Germinal center (tissue), 1 donor: ENCODE measurements around the gene PRSS36.
"Not testable (repeated sequence)": the region's sequence is repeated elsewhere in the genome, so short reads cannot be mapped to it uniquely, and the experiment has no call there.

Experiments
- DNase-seq: peaks from one replicate; pipeline ENCODE4 v3.0.0; 2012; ENCODE audit warnings: mixed read lengths, low spot score

Gene PRSS36

DNA sequence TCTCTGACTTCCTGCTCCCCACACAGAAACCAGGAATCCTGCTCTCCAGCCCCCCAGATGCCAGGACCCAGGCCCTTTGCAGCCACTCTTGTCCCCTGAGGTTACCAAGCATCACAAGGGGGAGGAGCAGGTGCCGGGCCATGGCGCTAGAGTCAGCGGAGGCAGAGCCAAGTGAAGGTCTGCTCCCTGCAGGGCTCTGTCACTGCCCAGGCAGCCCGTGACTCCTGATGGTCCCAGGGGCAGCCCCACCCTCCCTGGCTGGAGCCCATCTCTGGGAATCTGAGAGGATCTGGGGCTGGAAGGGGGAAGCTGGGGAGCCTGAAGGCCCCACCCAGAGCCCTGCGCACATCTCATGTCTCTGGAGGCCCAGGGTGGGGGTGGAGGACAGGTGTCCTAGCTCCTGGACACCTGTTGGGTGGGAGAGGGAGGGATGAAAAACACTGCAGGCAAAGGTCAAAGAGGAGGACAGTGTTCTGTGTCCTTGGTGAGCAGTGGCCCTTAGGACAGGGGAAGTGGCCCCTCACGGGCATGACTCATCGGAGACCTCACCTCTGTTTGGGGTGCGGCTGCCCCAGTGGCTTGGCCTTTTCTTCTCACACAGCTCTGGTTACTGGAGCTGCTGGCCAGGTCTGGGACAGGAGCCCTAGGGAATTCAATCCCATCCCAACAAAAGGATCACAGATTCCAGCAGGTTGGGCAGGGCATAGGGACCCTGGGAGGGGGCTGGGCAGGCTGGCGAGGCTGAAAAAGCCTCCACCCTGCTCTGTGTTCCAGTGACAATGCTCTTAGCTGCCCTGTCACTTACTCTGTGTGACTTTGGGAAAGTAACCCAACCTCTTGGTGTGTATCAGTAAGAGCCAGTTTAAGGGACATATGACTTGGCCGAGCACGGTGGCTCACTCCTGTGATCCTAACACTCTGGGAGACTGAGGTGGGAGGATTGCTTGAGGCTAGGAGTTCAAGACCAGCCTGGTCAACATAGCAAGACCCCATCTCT is at the start of gene PRSS36:
Gene PRSS36 (minus strand): TSS at position 173 of the 997 bp plus-strand sequence. CDS start 31 bp downstream, at position 142.
- DNase-seq: peak; percentile 0

DNA sequence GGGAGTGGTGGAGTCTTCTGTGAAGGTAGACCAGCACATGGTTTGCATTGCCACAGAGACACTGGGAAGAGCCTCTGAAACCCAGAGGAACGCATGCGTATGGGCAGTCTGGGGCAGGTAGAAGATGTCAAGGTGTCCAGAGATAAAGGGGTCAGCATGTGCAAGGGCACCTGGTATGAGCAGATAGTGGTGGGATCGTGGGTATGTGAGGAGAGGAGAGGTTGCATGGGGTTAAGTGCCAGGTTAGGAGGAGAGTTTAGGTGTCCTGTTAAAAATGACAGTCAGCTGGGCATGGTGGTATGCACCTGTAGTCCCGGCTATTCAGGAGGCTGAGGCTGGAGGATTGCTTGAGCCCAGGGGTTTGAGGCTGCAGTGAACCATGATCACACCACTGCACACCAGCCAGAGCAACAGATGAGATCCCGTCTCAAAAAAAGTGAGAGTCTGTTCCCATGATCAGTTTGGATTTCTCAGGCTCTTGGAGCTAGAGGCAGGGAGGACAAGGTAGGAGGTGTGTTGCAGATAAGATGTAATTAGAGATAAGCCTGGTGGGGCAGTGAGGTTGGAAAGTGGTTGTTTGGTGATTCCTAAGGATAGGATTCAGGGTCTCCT is 49.7 kb upstream of the PRSS36 start:
- DNase-seq: no peak

DNA sequence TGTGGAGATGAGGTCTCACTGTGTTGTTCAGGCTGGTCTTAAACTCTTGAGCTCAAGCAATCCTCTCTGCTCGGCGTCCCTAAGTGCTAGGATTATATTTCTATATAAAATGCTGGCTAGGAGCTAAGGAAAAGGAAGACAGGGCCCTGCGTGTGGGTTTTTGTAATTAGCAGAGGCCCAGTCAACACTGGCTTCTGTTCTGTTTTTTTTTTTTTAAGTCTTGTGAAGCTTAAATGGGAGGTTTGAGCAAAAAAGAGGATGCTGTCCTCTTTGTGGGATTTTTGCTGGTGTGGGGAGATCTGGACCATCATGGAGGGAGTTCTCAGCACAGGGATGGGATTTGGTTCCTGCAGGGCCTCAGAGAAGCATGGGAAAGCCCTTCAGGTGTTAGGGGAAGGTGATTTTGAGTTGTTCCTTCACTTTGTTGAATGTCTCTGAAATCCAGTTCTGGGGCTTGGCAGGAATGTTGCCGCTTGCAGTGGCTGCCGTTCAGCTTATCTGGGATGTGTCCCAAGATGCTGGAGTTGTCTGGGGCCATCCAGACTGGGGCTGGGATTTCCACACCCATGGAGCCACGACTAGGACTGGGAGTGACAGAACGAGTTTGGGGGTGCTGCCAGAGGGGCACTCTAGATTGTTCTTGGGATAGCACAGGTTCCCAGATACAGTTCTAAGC is 48.5 kb upstream of the PRSS36 start:
- no peak for DNase-seq

DNA sequence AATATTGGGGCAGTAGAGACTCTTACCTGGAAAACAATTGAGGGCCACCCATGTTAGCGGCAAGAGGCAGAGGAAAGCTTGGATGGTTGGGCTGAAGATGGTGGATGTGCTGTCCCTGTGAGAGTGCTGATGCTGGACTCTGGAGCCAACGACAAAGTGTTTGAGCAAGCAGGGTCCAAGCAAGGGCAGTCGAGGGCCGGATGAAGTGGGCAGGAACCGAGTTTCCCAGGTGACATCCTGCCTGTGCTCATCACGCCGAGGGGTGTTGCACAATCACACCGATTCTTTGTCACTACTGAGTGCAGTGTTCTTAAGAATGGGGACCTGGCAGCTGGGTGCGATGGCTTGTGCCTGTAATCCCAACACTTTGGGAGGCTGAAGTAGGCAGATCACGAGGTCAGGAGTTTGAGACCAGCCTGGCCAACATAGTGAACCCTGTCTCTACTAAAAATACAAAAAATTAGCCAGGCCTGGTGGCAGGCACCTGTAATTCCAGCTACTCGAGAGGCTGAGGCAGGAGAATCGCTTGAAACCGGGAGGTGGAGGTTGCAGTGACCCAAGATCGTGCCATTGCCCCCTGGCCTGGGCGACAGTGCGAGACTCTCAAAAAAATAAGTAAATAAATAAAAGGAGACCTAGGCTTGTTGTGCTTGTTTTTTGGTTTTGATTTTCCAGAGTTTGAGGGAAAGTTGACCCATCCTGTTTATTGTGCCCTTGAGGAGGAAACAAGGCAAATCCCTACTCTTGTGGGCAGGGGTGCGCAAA is 46.6 kb upstream of the PRSS36 start:
- no peak for DNase-seq

DNA sequence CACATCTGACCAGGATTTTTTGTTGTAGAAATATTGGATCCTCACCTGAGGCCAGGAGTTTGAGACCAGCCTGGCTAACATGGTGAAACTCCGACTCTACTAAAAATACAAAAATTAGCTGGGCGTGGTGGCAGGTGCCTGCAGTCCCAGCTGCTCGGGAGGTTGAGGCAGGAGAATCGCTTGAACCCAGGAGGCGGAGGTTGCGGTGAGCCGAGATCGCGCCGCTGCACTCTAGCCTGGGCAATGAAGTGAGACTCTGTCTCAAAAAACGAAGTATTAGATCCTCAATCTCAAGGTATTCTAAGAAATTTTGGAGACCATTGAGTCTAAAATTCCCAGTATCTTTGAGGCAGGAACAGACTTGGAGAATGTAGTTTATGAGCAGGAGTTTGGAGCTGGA is 46.0 kb upstream of the PRSS36 start:
- not testable (repeated sequence) for DNase-seq

DNA sequence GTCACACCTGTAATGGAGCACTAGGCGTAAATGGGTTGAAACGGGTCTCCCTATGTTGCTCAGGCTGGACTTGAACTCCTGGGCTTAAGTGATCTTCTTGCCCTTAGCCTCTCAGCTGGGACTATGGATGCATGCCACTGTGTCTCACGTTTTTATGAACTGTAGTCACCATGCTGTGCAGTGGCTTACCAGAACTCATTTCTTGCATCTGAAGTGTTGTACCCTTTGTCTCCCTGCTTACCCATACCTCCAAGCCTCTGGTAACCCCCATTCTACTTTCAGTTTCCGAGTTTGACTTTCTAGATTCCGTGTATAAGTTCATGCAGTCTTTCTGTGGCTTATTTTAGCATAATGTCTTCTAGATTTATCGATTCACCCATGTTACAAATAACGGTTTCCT is 45.0 kb upstream of the PRSS36 start:
- no peak for DNase-seq

DNA sequence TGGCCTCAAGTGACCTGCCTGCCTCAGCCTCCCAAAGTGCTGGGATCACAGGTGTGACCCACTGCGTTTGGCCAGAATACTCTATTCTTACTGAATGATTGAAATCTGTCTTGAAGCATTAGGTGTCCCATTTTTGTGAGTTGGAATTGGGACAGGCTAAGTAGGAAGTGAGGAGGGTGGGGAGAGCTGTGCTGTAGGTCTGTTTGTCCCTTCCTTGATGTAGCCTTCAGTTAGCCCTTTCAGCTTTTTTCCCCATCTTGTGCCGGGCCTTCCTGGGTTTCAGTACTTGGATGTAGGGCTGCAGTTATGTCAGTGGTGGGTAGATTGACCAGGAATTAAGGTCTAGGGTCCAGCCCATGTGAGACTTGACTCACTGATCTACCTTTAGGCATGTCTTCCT is 44.0 kb upstream of the PRSS36 start:
- no peak for DNase-seq

DNA sequence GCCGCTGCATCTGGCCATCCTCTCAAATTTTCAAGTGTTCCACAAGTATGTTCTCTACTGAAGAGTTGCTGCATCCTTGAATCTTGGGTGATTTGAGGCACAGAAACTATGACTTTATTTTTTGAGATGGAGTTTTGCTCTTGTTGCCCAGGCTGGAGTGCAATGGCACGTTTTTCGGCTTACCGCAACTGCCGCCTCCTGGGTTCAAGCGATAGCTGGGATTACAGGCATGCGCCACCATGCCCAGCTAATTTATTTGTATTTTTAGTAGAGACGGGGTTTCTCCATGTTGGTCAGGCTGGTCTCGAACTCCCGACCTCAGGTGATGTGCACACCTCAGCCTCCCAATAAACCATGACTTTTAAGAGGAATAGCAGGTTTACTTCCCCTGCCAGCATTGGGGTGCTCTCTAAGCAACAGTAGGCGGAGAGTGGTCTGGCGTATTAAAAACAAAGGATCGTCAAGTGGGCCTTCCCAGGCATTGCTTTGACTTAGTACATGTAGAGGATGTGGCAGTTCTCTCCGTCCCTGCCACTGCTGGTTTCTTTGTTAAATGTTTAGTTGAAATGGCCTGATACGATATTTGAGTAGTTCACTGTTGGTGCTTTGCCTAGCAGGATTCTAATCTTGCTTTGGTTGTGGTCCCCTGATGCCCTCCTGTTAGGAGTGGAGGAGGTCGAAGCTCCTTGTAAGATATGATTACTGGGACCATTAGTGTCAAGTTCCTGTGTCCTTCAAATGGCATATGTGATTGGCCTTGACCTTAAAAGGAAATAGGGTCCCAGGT is 43.2 kb upstream of the PRSS36 start:
- no peak for DNase-seq

DNA sequence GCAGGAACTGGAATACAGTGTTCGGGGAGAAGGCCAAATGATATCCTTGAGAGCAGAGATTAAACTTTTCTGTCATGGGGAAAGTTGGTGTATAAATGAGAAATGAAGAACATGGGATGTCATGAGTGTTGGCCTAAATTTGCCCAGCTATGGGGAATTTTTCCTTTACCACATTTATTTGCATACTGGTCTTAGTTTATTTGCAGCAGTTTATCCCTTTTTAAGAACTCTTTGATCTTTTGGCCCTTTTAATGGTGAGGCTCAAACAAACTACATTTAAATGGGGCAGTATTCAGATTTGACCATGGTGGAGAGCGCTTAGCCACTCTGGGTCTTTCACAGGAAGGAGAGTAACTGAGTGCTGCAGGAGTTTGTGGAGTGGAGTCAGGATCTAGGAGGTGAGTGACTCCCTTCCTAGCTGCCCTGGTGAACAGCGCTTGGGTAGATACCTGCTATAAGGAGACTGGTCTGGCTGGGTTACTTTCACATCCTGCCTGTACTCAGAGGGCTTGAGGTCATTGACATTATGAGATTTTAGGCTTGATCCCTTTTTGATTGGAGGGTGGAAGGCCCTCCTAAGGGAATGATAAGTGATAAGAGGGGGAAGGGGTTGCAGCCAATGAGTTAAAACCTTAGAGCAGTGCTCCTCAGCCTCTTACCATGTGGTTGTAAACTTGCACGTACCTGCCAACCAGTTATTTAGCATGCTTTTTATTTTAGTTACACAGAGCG is 42.0 kb upstream of the PRSS36 start:
- DNase-seq: no peak

DNA sequence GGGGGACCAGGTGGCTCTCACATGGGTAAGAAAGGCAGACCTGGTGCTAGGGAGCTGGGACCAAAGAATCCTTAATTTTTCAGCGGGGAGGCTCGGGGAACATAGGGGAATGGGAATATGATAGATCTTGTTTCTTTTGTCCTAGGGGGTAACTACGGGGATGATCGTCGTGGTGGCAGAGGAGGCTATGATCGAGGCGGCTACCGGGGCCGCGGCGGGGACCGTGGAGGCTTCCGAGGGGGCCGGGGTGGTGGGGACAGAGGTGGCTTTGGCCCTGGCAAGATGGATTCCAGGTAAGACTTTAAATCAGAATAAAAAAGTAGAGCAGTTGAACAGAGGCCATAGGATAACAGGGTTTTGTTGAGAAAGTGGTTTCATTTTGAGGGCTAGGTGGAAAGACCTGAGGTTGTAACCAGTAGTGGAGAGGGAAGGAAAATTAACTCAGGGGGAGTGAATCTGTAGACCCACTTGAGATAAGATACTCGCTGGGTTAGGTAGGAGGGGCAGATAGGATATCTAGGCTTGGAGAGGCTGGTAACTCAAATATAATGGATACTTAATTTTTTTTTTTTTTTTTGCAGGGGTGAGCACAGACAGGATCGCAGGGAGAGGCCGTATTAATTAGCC is 41.1 kb upstream of the PRSS36 start:
- DNase-seq: no peak

DNA sequence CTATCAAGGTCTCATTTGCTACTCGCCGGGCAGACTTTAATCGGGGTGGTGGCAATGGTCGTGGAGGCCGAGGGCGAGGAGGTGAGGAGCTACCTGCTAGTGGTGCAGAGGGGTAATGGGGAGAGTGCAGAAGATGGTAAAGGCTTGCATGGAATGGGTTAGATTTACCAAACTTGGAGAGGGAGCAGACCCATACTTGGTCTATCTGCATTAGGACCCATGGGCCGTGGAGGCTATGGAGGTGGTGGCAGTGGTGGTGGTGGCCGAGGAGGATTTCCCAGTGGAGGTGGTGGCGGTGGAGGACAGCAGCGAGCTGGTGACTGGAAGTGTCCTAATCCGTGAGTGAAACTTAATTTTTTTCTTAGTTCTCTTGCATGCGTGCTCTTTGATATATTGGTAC is 40.2 kb upstream of the PRSS36 start:
- no peak for DNase-seq

DNA sequence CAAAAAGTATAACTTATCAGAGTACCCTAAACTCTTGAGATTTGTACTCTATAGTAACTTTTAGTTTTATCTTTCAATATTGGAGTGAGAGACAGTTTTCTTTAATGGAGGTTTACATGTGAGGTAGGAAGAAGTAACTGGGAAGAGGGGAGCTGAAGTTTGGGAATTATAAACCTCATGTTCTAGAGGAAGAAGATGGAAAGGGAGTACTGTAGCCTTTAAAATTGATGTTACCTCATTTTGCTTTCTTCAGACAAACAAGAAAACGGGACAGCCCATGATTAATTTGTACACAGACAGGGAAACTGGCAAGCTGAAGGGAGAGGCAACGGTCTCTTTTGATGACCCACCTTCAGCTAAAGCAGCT is 39.5 kb upstream of the PRSS36 start:
- no peak for DNase-seq

DNA sequence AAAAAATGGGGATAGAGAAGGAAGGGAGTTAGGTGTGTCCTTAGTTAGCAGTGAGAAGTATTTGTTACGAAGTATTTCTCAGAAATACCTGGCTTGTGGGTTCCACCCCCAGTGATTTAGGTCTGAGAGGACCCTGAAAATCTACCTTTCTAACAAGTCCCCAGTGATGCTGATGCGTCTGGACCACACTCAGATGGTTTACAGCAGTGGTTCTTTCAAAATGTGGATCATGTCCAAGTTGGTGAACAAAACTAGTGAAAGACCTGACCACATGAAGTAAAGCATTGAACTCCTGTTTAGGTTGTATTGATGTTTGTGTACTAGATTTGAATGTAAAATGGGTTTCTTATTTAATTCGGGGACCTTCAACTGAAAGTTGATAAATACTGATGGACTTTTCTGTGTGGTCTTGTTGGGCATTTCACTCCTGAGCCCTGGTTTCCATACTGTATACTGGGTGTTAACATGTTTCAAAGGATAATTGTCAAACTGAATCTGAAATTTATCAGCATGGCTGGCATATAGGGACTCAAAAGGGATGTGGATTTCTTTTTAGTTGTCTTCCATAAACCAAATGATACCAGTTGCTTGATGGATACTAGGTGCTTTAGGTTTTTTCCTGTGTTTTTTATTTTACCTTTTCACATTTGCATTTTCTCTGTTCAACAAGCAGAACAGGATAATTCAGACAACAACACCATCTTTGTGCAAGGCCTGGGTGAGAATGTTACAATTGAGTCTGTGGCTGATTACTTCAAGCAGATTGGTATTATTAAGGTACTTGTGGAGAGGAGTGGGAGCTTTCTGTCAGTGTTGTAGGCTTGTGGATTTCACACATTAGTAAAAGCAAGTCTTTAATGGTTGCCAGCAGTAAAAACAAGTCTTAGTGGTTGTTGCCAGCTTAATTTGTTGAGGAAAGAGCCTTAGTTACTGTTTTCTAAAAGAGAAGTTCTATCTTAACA is 38.9 kb upstream of the PRSS36 start:
- DNase-seq: no peak

DNA sequence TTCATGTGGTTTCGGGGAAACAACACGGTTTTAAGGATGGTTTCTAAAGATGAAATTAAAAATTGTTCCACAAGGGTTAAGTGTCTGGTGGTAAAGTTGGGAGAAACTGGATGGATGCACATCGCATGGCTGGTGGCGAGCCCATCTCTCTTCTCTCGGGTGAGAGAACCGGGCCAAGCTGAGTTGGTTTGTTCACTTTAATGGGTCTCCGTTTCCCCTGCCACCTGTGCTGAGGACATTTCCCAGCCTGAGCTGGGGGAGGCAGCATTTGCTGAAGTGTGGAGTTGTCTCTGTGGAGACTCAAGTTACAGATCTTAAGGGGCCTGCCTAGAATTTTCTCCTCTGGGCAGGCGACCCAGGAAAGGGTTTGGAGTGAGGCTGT is 37.9 kb upstream of the PRSS36 start:
- no peak for DNase-seq

DNA sequence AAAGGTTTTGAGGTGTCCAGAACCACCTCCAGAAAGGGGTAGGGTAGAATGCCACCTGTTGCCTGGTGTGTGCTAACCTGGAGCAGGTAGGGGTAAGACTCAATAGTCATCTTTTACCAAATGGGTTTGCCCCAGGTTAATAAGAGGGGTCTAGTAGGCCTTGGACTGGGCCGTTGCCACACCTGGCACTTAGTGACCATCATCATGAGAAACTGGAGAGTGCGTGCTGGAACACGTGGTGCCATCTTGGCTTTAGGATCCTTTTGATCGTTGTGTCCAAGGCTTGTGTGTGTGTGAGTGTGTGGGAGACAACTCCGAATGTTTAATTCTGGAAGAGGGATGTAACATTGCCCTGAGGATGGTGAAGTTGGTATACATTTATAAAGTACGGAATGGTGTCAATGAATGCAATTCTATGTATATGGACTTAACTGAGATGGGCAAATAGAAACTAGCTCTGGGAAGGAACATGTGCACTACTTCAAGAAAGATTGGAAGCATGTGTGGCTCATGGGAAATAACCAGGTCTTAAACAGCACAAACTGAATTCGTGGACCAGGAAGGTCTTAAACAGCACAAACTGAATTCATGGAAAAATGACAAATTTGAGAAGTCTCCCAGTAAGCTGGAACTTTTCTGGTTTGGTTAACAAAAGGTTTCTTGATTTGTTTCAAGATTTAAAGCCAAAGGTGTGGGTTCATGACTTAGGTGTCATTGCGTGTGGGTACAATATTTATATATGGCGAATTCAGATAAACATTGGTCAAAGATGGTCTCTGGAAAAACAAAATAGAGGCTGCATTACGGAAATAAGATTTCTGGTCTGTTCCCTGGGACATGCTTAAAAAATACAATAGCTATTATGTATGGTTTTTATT is 37.3 kb upstream of the PRSS36 start:
- no peak for DNase-seq

DNA sequence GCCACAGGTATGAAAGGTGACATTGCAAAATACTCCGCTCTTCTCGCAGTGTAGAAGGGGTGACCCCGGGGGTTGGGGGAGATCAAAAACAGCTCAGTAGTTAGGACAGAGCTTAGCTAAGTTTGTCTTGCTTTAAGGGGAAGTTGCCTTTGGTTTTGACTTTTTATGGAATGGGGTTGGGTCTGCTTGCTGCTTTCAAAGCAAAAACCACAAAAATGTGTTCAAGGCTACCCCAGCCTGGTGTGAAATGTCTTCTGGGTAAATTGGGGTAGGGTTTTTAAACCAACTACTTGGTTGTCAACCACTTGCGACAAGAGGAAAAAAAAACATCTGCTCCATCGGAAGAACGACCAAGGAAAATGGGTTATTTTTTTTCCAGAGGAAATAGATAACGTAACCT is 36.3 kb upstream of the PRSS36 start:
- DNase-seq: no peak

DNA sequence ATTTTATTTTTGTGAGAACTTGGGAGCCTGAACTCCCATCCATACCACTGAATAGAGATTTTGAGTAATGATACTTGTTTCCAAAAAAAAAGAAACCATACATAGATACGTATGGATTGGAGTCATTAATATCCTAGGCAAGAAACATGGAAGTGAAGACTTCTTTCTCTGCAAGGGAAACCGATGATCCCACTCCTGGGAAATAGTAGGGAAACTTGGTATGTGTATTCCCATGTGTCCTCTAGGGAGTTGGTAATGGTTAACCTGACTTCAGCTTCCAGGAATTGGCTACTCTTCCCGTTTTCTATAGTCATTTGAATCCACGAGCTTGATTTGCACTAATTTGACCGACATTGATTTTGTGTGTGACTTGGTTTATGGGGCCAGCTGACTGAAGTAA is 35.5 kb upstream of the PRSS36 start:
- DNase-seq: no peak

DNA sequence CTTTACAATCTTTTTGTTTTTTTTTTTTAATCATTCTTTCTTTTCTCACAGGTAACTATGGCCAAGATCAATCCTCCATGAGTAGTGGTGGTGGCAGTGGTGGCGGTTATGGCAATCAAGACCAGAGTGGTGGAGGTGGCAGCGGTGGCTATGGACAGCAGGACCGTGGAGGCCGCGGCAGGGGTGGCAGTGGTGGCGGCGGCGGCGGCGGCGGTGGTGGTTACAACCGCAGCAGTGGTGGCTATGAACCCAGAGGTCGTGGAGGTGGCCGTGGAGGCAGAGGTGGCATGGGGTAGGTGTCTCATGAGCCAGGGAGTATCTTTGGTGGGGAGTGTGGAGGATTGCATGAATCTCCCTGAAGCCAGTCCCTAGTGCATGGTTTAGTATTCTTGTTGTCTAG is 35.0 kb upstream of the PRSS36 start:
- DNase-seq: no peak
